OCI-LY3 (cell line): Measurements from ENCODE around the gene B4GALNT3.

Experiments
- CTCF ChIP-seq: fragments of 200-600, 300-600 bp; sonication (generic); IDR thresholded peaks from 2 replicates; pipeline ENCODE4 v1.5.1; 2014; ENCODE audit warnings: antibody characterized with exemption, low read length, low read depth
- EZH2phosphoT487 ChIP-seq: fragments of 200-600 bp; shearing (Covaris generic); IDR thresholded peaks from 2 replicates; pipeline ENCODE4 v1.6.1; 2018; ENCODE audit warnings: antibody characterized with exemption, mixed run types, low read depth

- TF ChIP-seq CTCF (no peak), EZH2phosphoT487 (no peak)
These were observed 133.9 kb downstream of the B4GALNT3 start for GRCh38 chr12:593396-594270.
